HG03097 (cell line): ENCODE data around the gene XIRP2.

Experiments used
- ATAC-seq: cut with Tn5 transposase; IDR thresholded peaks from one replicate; pipeline ENCODE4 v1.9.1; 2021; ENCODE audit not compliant: unreplicated experiment, low FRiP score

XIRP2 gene

GRCh38 chr2:167132906-167133555 is 244.8 kb downstream of the XIRP2 start:
- no peak for ATAC-seq

- ATAC-seq, result no peak
Observed at GRCh38 chr2:167133614-167134013, 245.3 kb downstream of the XIRP2 start.

- ATAC-seq, result no peak
Observed at GRCh38 chr2:167134381-167135072, 246.2 kb downstream of the XIRP2 start.

- ATAC-seq, result no peak
Observed at GRCh38 chr2:167135706-167136105, 247.4 kb downstream of the XIRP2 start.

- no peak for ATAC-seq
Observed at GRCh38 chr2:167136879-167137596, 248.8 kb downstream of the XIRP2 start.

- ATAC-seq, result no peak
Observed at GRCh38 chr2:167140330-167140729, 252.1 kb downstream of the XIRP2 start.

- ATAC-seq, result no peak
Observed at GRCh38 chr2:167140767-167141166, 252.5 kb downstream of the XIRP2 start.

GRCh38 chr2:167142554-167142953 is 254.3 kb downstream of the XIRP2 start:
- ATAC-seq, result no peak

- no peak for ATAC-seq
Observed at GRCh38 chr2:167144179-167144898, 256.1 kb downstream of the XIRP2 start.

GRCh38 chr2:167147271-167147941 is 259.1 kb downstream of the XIRP2 start:
- no peak for ATAC-seq

- no peak for ATAC-seq
Observed at GRCh38 chr2:167151894-167152293, 263.6 kb downstream of the XIRP2 start.

- ATAC-seq, result no peak
Observed at GRCh38 chr2:167157523-167157922, 269.2 kb downstream of the XIRP2 start.

GRCh38 chr2:167177196-167177595 is 288.9 kb downstream of the XIRP2 start:
- no peak for ATAC-seq

GRCh38 chr2:167181134-167181533 is 292.9 kb downstream of the XIRP2 start:
- no peak for ATAC-seq

GRCh38 chr2:167181688-167182087 is 293.4 kb downstream of the XIRP2 start:
- ATAC-seq, result no peak

- ATAC-seq, result no peak
Observed at GRCh38 chr2:167182403-167182802, 294.1 kb downstream of the XIRP2 start.

GRCh38 chr2:167183931-167184330 is 295.7 kb downstream of the XIRP2 start:
- no peak for ATAC-seq

- ATAC-seq, result no peak
Observed at GRCh38 chr2:167186465-167186864, 298.2 kb downstream of the XIRP2 start.

- ATAC-seq, result no peak
Observed at GRCh38 chr2:167187049-167187727, 298.9 kb downstream of the XIRP2 start.
